NCI-H2171 treated with DMSO at 0.1 percent for 48 hours (cell line): ENCODE measurements around the gene CHAT.
A peak's percentile ranks its signal among the peaks of the same experiment; 100 is the strongest.

ENCODE experiments used
- DNase-seq: peaks from one replicate; lab custom pipeline; 2025; lab: John Stamatoyannopoulos, UW

CHAT gene

GRCh38 chr10:49631975-49632374, 18.1 kb downstream of the CHAT start:
- no peak for DNase-seq

GRCh38 chr10:49632406-49633317, 18.8 kb downstream of the CHAT start:
- DNase-seq: no peak

- DNase-seq: peak; percentile 83
Measured at GRCh38 chr10:49633327-49634068, 19.7 kb downstream of the CHAT start.

GRCh38 chr10:49634069-49634660, 20.3 kb downstream of the CHAT start:
- no peak for DNase-seq

GRCh38 chr10:49642311-49642710, 28.5 kb downstream of the CHAT start:
- DNase-seq: no peak

- DNase-seq: no peak
Measured at GRCh38 chr10:49643241-49644034, 29.6 kb downstream of the CHAT start.

GRCh38 chr10:49644035-49644646, 30.3 kb downstream of the CHAT start:
- no peak for DNase-seq

- no peak for DNase-seq
Measured at GRCh38 chr10:49645417-49645816, 31.6 kb downstream of the CHAT start.

- DNase-seq: no peak
Measured at GRCh38 chr10:49645871-49646870, 32.3 kb downstream of the CHAT start.

- no peak for DNase-seq
Measured at GRCh38 chr10:49647554-49647953, 33.7 kb downstream of the CHAT start.

GRCh38 chr10:49647985-49648795, 34.4 kb downstream of the CHAT start:
- no peak for DNase-seq

GRCh38 chr10:49649294-49649693, 35.5 kb downstream of the CHAT start:
- no peak for DNase-seq

- no peak for DNase-seq
Measured at GRCh38 chr10:49649936-49650723, 36.3 kb downstream of the CHAT start.

- no peak for DNase-seq
Measured at GRCh38 chr10:49650724-49651034, 36.8 kb downstream of the CHAT start.

GRCh38 chr10:49651039-49651835, 37.4 kb downstream of the CHAT start:
- DNase-seq: no peak

GRCh38 chr10:49651917-49652316, 38.1 kb downstream of the CHAT start:
- DNase-seq: no peak

- DNase-seq: no peak
Measured at GRCh38 chr10:49652421-49653272, 38.8 kb downstream of the CHAT start.
